Keratinocyte (primary cell): ENCODE data around the gene ALK.

ENCODE experiments used
- EZH2 ChIP-seq: IDR thresholded peaks from one replicate; pipeline ENCODE4 v1.6.1; 2012; ENCODE audit warnings: inconsistent platforms, mild to moderate bottlenecking, low read length, moderate library complexity
- TF ChIP-seq, protein P1 (sequence below), 3 experiments: IDR thresholded peaks in 1 of 3; conservative IDR thresholded peaks in 1 of 3; optimal IDR thresholded peaks in 1 of 3; 2 replicates in 2 of 3; 3 replicates in 1 of 3; pipeline versions ENCODE3 to v1.5.1; 2011; ENCODE audit warnings: low read length in 3 of 3, mild to moderate bottlenecking in 3 of 3, moderate library complexity in 2 of 3, control low read depth in 1 of 3, inconsistent platforms in 1 of 3; ENCODE audit not compliant: insufficient read depth in 2 of 3; ENCODE audit errors: extremely low read depth in 1 of 3

DNA sequence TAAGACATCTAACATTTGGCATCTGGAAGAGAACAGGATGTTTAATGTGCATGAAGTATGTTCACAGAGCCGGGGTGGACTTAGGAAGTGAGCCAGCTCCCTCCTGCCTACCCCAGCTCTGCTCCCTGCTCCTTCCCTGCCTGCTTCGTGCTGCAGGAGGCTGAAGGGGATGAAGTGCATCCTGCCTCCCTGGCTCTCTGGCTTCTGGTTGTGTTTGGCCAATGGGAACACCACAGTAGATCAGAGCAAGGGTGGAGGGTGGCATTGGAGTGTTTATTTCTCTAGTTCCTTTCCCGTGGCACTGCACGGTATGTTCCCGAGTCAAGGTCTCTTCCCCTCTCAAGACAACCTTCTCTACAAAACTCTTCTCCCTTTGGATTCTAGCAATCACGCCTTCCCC is 426.3 kb downstream of the ALK start:
- TF ChIP-seq, protein P1, sequence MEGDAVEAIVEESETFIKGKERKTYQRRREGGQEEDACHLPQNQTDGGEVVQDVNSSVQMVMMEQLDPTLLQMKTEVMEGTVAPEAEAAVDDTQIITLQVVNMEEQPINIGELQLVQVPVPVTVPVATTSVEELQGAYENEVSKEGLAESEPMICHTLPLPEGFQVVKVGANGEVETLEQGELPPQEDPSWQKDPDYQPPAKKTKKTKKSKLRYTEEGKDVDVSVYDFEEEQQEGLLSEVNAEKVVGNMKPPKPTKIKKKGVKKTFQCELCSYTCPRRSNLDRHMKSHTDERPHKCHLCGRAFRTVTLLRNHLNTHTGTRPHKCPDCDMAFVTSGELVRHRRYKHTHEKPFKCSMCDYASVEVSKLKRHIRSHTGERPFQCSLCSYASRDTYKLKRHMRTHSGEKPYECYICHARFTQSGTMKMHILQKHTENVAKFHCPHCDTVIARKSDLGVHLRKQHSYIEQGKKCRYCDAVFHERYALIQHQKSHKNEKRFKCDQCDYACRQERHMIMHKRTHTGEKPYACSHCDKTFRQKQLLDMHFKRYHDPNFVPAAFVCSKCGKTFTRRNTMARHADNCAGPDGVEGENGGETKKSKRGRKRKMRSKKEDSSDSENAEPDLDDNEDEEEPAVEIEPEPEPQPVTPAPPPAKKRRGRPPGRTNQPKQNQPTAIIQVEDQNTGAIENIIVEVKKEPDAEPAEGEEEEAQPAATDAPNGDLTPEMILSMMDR (optimal IDR thresholded peaks at IDR 0.05 in 1 of 3, IDR thresholded peaks at IDR 0.05 in 1 of 3, conservative IDR thresholded peaks at IDR 0.05 in 1 of 3; ENCODE audit: extremely low read depth in 1 of 3, insufficient read depth in 2 of 3, low read length in 3 of 3) = no peak
- TF ChIP-seq EZH2 = no peak
